NCI-H1417 treated with DMSO at 0.1 percent for 48 hours (cell line): ENCODE results near the gene SPINK14.

Experiments
- DNase-seq: peaks from one replicate; lab custom pipeline; 2025; lab: John Stamatoyannopoulos, UW

Gene SPINK14

GRCh38 chr5:148201151-148201550 is 32.8 kb downstream of the SPINK14 start:
- DNase-seq = no peak

GRCh38 chr5:148202531-148203203 is 34.3 kb downstream of the SPINK14 start, which contains the start of gene SPINK6:
TSS of gene SPINK6 (plus strand) at chr5:148203042. CDS start at chr5:148203097, 55 bp downstream.
- DNase-seq = no peak

DNA sequence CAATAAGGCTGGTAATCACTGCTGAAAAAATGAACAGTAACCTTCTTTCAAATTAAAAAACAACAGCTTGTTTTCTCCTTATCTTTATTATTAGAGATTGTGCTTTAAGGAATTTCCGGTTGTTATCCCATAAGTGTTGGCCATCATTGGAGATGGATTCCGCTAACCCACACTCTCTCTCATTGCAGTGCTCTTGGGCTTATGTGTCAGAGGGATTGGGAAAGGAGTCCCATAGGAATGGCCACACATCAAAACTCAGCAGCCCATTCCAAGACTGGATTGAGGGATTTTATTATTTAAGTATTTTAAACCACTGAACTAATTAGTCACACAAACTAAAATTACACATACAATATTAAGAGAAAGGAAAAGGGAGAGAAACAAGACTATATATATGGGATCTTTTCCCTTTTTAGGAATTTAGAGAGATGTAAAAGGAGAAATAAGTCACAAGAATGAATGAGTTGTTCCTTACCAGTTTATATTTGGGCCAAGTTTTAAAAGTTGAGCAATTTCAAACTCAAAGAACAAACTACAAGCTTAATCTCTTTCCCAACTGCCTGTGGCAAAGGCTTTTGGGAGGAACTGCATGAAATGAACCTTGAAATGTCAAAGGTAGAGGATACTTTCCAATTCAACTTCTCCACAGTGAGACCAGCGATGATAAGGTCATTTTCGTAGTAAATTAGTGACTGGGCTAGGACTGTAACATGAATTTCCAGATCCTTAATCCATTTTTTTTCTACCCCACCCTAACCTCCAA is 36.9 kb downstream of the SPINK14 start:
- no peak for DNase-seq

DNA sequence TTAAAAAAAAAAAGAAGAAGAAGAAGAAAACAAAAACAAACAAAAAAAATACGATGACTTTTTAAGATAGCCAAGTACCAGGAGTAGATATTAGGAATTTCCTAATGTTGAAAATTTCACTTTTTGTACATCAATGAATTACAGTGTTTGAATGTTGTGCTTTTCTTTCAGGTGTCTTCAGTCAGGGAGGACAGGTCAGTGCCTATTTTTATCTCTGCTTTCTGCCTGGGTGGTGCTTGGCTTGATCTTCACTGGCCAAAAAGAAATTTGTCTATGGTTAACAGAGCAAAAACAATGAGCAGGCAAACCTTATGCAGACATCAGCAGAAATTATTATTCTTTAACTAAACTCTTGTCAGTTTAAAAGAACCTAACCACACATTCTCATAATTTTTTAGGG is 37.5 kb downstream of the SPINK14 start:
- DNase-seq = no peak

- no peak for DNase-seq
These were observed 38.3 kb downstream of the SPINK14 start for GRCh38 chr5:148206620-148207019.

- DNase-seq = no peak
These were observed 39.9 kb downstream of the SPINK14 start for GRCh38 chr5:148208226-148208625.

DNA sequence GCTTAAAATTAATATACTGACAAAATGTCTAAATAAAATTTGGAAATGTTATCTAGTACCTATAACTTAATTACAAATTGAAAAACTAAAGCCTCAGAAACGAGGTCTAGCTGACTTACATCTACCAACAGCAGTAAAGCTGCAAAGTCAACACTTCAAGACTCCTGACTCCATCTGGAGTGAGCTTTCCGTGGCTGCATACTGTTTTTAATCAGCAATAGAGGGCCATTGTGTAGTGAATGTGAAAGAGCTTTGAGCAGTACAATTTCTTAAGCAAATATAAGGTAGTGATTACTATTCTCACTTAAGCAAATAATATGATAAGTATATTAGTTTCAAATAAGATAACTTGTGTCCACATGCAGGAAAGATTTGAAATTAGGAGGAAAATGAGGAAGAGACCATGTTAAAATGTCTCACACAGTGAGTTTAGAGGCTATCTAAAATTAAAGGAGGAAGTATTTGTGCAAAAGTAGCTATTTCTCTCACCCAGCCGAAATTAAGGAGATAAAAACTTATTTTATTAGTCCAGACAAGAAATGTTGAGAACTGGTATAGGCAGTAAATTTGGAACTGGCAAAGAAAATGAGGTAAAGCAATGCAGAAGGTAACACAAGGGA is 40.9 kb downstream of the SPINK14 start:
- DNase-seq = no peak

GRCh38 chr5:148214665-148215185 is 46.4 kb downstream of the SPINK14 start:
- DNase-seq = no peak

DNA sequence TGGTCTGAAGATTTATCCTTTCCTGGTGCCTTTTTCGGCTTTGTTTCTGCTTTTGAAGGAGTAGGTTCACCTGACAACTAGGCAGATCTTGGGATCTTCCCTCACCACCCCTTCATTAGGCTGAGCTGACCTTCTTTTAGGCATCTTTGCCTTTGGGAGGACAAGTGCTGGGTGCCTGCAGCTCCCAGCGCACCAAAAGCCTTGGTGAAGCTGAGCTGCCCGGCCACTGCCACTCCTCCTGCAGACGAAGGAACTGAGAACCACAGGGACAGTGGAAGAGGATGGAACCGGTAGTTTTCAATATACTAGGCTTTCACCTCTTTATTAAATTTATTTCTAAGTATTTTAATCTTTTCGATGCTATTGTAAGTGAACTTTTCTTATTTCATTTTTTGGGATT is 53.2 kb downstream of the SPINK14 start:
- DNase-seq = no peak

- DNase-seq = no peak
These were observed 55.9 kb downstream of the SPINK14 start for GRCh38 chr5:148224117-148224742.
